ENCODE results near the gene YIPF5. TPM values are rescaled to one million over a fixed set of nuclear protein-coding genes. Genes with fewer than 3 reads are reported as not detected.

The YIPF5 gene
- total RNA-seq, 4 donors from 2014 or later: 34.9 to 48.2 (median 41.5) TPM

GRCh38 chr5:144167998-144168397, 2.5 kb downstream of the YIPF5 start:
- DNase-seq: no peak
- peaks cover 17 to 23% of the 10 kb centered on the region in 2 donors for H3K36me3 ChIP-seq
- H3K4me1 ChIP-seq: peaks cover 10 to 14% of the 10 kb centered on the region in 2 donors
- WGBS, 2 donors: 88 to 91% methylated on average over 3 of the region's 3 CpGs
- no peak overlapping the region for H3K27ac ChIP-seq
- H3K27me3 ChIP-seq: no peaks in the 10 kb centered on the region
- TF ChIP-seq CTCF (IDR thresholded peaks at IDR 0.05): no peak
- no peak for TF ChIP-seq POLR2A (IDR thresholded peaks at IDR 0.05)
- H3K4me3 ChIP-seq (replicated peaks in 1 of 3): no peak overlapping the region
- H3K9me3 ChIP-seq: no peaks in the 10 kb centered on the region
- intact Hi-C loops (cut with DNase I): no loop called here

- Histone ChIP-seq H3K9me3 (no peaks in the 10 kb centered on the region), H3K36me3 (peaks cover 27 to 31% of the 10 kb centered on the region in 2 donors), H3K4me1 (peaks cover 10 to 14% of the 10 kb centered on the region in 2 donors), H3K27ac (no peak overlapping the region), H3K4me3 (replicated peaks in 1 of 3) (no peak overlapping the region), H3K27me3 (no peaks in the 10 kb centered on the region)
- no peak for TF ChIP-seq CTCF (IDR thresholded peaks at IDR 0.05)
- TF ChIP-seq POLR2A (IDR thresholded peaks at IDR 0.05): no peak
- 93% methylated on average over 1 of the region's 1 CpG for WGBS, 2 donors
- intact Hi-C loops (cut with DNase I): no loop called here
- DNase-seq: no peak
Observed at GRCh38 chr5:144166696-144167095, 3.8 kb downstream of the YIPF5 start.

GRCh38 chr5:144162686-144163085, 7.8 kb downstream of the YIPF5 start:
- Histone ChIP-seq H3K27ac (no peak overlapping the region), H3K9me3 (no peaks in the 10 kb centered on the region), H3K27me3 (no peaks in the 10 kb centered on the region), H3K4me1 (no peaks in the 10 kb centered on the region), H3K36me3 (peaks cover 31 to 51% of the 10 kb centered on the region in 2 donors), H3K4me3 (replicated peaks in 1 of 3) (no peak overlapping the region)
- intact Hi-C loops (cut with DNase I): no loop called here
- no peak for DNase-seq
- WGBS, 2 donors: 88 to 100% methylated on average over 1 of the region's 1 CpG
- no peak for TF ChIP-seq POLR2A (IDR thresholded peaks at IDR 0.05)
- no peak for TF ChIP-seq CTCF (IDR thresholded peaks at IDR 0.05)

- H3K27me3 ChIP-seq: no peaks in the 10 kb centered on the region
- no peak for DNase-seq
- H3K9me3 ChIP-seq: no peaks in the 10 kb centered on the region
- 89 to 97% methylated on average over 2 of the region's 2 CpGs for WGBS, 2 donors
- no peaks in the 10 kb centered on the region for H3K4me1 ChIP-seq
- intact Hi-C loops (cut with DNase I): no loop called here
- H3K4me3 ChIP-seq (replicated peaks in 1 of 3): no peak overlapping the region
- peaks cover 4 to 21% of the 10 kb centered on the region in 2 donors for H3K36me3 ChIP-seq
- TF ChIP-seq CTCF (IDR thresholded peaks at IDR 0.05) (no peak), POLR2A (IDR thresholded peaks at IDR 0.05) (no peak)
- H3K27ac ChIP-seq: no peak overlapping the region
Observed at GRCh38 chr5:144156767-144157171, 13.7 kb downstream of the YIPF5 start.

- H3K4me1 ChIP-seq: no peaks in the 10 kb centered on the region
- intact Hi-C loops (cut with DNase I): no loop called here
- H3K36me3 ChIP-seq: no peaks in the 10 kb centered on the region
- H3K4me3 ChIP-seq (replicated peaks in 1 of 3): no peak overlapping the region
- no peaks in the 10 kb centered on the region for H3K27me3 ChIP-seq
- no peak for DNase-seq
- no peak overlapping the region for H3K27ac ChIP-seq
- 89% methylated on average over 3 of the region's 3 CpGs for whole genome bisulfite sequencing, 2 donors
- no peaks in the 10 kb centered on the region for H3K9me3 ChIP-seq
- no peak for TF ChIP-seq POLR2A (IDR thresholded peaks at IDR 0.05)
- no peak for TF ChIP-seq CTCF (IDR thresholded peaks at IDR 0.05)
Observed at GRCh38 chr5:144151026-144151425, 19.4 kb downstream of the YIPF5 start.

Measured in thyroid gland (tissue), 4 donors.